ENCODE data around the gene NEK1. TPM values are rescaled to one million over a fixed set of nuclear protein-coding genes. Genes with fewer than 3 reads are reported as not detected.

NEK1 gene
- total RNA-seq, 1 donor from 2014 or later: 9.4 TPM

DNA sequence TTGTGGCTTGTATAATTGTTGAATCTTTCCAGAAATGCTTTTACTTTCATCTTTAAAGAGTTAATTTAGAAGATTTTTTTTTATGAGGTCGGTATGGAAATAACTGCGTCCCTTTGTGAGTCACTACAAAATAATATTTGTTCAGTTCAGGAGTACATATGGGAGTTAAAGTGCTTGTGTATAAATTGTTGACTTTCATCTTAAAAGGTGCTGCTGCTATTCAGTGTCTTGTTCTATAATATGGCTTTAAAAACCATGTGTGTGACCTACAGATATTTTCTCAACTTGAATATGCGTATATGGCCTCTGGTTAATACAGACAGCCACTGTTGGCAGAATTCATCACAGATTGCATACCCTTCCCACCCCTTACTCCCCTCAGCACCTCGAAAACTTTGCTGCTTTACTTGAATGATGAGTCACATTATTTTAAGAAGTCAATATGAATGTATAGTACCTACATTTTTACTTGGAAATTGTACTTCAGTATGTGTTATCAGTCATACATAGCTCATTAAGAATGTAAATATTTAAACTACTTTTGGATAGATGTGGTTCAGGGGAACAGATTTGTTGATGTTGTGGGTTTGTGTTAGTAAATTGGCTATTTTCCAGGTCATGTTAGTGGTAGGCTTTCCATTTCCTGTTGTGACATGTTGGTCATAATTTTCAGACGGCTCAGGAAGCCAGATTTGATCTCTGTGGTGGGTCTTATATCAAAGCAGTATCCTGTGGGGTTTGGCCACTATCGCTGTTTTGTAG, 9.5 kb upstream of the NEK1 start:
- no peak for DNase-seq (ENCODE audit: low spot score)
- Mint-ChIP-seq H3K27me3 (ENCODE audit: low read depth) (no peaks in the 10 kb centered on the region), H3K36me3 (ENCODE audit: low read depth) (peaks cover 8% of the 10 kb centered on the region), H3K9me3 (no peaks in the 10 kb centered on the region), H3K27ac (peak overlapping the region; percentile 86), H3K4me1 (ENCODE audit: low read depth) (peaks cover 59% of the 10 kb centered on the region), H3K4me3 (ENCODE audit: low read depth) (peak overlapping the region; percentile 78)
- intact Hi-C loops (cut with micrococcal nuclease): loop anchor here (1.0 kb wide), 1 partner anchor 38 kb away; no protein-coding TSS in a partner anchor

DNA sequence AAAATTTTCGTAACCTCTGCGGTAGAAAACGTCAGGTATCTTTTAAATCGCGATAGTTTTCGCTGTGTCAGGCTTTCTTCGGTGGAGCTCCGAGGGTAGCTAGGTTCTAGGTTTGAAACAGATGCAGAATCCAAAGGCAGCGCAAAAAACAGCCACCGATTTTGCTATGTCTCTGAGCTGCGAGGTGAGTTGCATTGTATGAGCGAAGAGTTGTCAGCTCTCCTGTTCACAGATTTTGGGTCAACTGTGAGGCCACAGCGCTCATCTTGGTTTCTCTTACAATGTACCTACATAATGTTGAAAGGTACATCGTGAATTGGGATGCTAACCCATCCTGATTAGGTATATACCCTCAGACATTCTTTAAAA, 8.5 kb upstream of the NEK1 start:
- H3K27ac Mint-ChIP-seq: peak overlapping the region; percentile 99
- peak; percentile 22 for DNase-seq (ENCODE audit: low spot score)
- no peaks in the 10 kb centered on the region for H3K9me3 Mint-ChIP-seq
- H3K4me3 Mint-ChIP-seq (ENCODE audit: low read depth): peak overlapping the region; percentile 99
- peaks cover 8% of the 10 kb centered on the region for H3K36me3 Mint-ChIP-seq (ENCODE audit: low read depth)
- no peaks in the 10 kb centered on the region for H3K27me3 Mint-ChIP-seq (ENCODE audit: low read depth)
- intact Hi-C loops (cut with micrococcal nuclease): loop anchor here (1.0 kb wide), 1 partner anchor 9 kb away; the partner anchor contains the start of gene NEK1
- H3K4me1 Mint-ChIP-seq (ENCODE audit: low read depth): peaks cover 60% of the 10 kb centered on the region

DNA sequence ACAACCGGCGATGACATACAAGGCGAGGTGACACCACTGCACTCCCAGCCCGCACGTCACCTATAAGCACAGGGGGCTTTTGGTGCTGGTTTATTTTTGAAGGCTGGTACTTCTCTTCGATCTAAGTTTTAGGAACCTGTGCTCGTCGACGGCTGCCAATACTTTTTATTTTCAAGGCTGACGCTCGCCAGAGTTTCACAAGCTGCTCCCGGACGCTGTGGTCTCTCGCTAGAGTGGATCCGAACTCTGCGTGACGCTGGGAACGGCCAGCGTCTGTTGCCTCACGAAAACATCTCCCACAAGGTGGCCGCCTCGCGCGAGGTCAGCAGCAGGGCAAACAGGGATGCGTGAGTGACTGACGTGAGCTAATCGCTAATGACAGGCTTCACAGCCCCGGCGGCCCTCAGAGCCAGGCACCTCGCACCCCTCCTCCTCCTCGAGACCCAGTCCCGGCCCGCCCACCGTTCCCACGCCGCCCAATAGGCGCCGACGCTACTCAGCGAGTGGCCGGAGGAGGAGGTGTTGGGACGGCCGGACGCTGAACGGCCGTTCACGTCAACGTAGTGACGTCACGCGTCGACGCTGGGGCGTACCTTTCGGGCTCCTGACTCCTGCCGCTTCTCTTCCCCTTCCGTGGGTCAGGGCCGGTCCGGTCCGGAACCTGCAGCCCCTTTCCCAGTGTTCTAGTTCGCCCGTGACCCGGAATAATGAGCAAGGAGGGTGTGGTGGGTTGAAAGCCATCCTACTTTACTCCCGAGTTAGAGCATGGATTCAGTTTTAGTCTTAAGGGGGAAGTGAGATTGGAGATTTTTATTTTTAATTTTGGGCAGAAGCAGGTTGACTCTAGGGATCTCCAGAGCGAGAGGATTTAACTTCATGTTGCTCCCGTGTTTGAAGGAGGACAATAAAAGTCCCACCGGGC, 7.8 kb upstream of the NEK1 start, which contains the start of gene CLCN3:
TSS of gene CLCN3 (plus strand) at position 621 of the 922 bp plus-strand sequence. CDS start 15,351 bp downstream, outside the sequence.
- intact Hi-C loops (cut with micrococcal nuclease): loop anchor here (1.0 to 10.0 kb wide), 4 partner anchors 8 to 755 kb away; partner anchors contain the start of gene NEK1
- H3K27ac Mint-ChIP-seq: peak within 1 kb of the TSS; percentile 99
- peak within 1 kb of the TSS; percentile 99 for H3K4me3 Mint-ChIP-seq (ENCODE audit: low read depth)
- peaks cover 62% of the 10 kb centered on the region for H3K4me1 Mint-ChIP-seq (ENCODE audit: low read depth)
- H3K36me3 Mint-ChIP-seq (ENCODE audit: low read depth): peaks cover 5% of the 10 kb centered on the region
- H3K27me3 Mint-ChIP-seq (ENCODE audit: low read depth): no peaks in the 10 kb centered on the region
- no peaks in the 10 kb centered on the region for H3K9me3 Mint-ChIP-seq
- peak; percentile 85 for DNase-seq (ENCODE audit: low spot score)

DNA sequence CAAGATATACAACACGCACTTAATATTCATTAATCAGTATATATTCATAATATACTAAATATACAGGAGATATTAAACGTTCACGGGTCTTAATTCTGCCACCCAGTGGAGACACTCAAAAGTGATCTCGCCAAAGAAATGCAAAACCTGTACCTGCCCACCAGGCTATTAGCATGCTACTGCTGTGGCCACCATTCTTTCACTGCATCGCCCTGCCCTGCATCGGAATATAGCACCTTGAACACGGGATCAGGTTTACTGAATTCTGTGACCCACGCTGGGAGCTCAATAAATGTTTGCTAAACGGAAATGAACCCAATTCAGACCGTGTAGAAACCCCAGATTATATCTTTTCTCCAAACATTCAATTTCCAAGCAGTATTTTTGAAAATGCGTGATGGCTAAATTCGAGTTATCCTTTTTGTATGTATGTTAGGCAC, 7.2 kb upstream of the NEK1 start:
- intact Hi-C loops (cut with micrococcal nuclease): loop anchor here (2.0 to 10.0 kb wide), 3 partner anchors 15 to 755 kb away; no protein-coding TSS in a partner anchor

DNA sequence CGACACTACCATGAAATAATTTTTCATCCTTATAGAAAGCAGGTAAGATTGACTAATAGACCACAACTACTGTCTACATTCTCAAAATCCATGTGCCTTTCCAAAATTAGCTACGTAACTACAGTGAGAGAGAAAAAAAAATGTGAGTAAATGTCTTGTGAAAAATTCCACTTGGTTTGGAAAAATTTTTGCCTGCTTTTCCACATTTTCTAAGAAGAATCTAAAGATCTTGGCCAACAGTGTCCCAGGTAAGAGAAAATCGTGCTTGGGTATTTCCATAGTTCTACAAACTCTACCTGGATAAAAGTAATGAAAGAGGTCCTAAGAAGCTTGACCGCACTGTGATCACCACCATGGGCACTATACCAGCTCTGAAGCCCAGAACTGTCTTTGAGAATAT, 6.6 kb upstream of the NEK1 start:
- Mint-ChIP-seq H3K27me3 (ENCODE audit: low read depth) (no peaks in the 10 kb centered on the region), H3K4me3 (ENCODE audit: low read depth) (peak overlapping the region; percentile 99), H3K27ac (peak overlapping the region; percentile 99), H3K36me3 (ENCODE audit: low read depth) (peaks cover 5% of the 10 kb centered on the region), H3K4me1 (ENCODE audit: low read depth) (peaks cover 60% of the 10 kb centered on the region), H3K9me3 (no peaks in the 10 kb centered on the region)
- intact Hi-C loops (cut with micrococcal nuclease): loop anchor here (2.0 to 10.0 kb wide), 3 partner anchors 14 to 754 kb away; no protein-coding TSS in a partner anchor
- no peak for DNase-seq (ENCODE audit: low spot score)

More for the DNA sequence above, 7.2 kb upstream of the NEK1 start:
- peaks cover 60% of the 10 kb centered on the region for H3K4me1 Mint-ChIP-seq (ENCODE audit: low read depth)
- peak overlapping the region; percentile 99 for H3K4me3 Mint-ChIP-seq (ENCODE audit: low read depth)
- no peaks in the 10 kb centered on the region for H3K9me3 Mint-ChIP-seq
- H3K27me3 Mint-ChIP-seq (ENCODE audit: low read depth): no peaks in the 10 kb centered on the region
- peaks cover 5% of the 10 kb centered on the region for H3K36me3 Mint-ChIP-seq (ENCODE audit: low read depth)
- DNase-seq (ENCODE audit: low spot score): peak; percentile 28
- H3K27ac Mint-ChIP-seq: peak overlapping the region; percentile 99

DNA sequence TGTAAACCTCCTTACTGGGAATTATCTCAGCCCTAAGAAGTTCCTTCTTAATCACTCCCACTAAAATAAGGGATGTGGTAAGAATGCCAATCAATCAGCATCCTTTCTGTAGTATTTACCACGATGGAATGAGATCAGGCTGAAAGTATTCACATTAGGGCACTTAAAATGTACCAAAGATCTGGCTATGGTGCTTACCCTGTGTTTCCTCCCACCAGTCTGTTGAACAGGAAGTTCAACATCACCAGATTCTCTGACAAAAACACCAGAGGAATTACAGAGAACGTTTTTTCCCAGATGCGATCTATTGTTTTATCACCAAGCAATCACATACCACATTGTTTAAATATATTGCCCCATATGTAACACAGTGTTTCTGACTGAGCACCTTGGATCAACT, 5.9 kb upstream of the NEK1 start:
- intact Hi-C loops (cut with micrococcal nuclease): loop anchor here (2.0 to 10.0 kb wide), 3 partner anchors 13 to 753 kb away; no protein-coding TSS in a partner anchor
- no peaks in the 10 kb centered on the region for H3K27me3 Mint-ChIP-seq (ENCODE audit: low read depth)
- no peaks in the 10 kb centered on the region for H3K9me3 Mint-ChIP-seq
- H3K4me1 Mint-ChIP-seq (ENCODE audit: low read depth): peaks cover 57% of the 10 kb centered on the region
- H3K36me3 Mint-ChIP-seq (ENCODE audit: low read depth): no peaks in the 10 kb centered on the region
- peak overlapping the region; percentile 99 for H3K4me3 Mint-ChIP-seq (ENCODE audit: low read depth)
- DNase-seq (ENCODE audit: low spot score): no peak
- peak overlapping the region; percentile 79 for H3K27ac Mint-ChIP-seq

DNA sequence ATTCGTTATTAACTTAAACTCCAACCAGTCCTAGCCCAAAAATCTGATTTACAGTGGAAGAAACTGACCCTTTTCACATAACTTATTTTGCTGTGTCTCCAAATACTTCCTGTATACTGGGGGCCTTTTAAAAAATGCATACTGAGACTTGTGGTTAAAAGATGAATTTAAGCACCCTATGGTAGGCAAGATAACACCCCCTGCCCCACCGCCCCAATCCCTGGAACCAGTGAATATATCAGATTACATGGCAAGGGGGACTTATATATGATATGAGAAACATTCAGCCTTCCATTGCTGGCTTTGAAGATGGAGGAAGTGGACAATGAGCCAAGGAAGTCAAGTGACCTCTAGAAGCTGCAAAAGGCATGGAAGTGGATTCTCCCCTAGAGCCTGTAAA, 4.9 kb upstream of the NEK1 start:
- H3K27ac Mint-ChIP-seq: peak overlapping the region; percentile 40

DNA sequence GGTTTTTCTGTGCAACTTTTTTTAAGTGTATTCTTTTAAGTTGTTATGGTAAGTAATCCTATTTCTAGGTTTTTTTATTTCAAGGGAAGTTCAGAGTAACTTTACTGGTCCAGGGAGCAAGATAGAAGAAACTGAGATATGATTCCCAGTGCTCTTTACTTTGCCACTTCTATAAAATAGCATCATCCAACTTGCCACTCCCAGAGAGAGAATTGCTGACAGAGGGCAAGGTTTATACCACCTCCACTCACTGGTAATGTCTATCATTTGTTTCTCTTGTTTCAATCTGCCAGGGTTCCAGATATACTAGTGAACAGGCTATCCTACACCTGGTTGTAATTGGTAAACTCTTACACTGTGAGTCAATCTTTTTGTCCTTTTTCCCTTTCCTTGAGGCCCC, 4.5 kb upstream of the NEK1 start:
- no peak overlapping the region for H3K4me3 Mint-ChIP-seq (ENCODE audit: low read depth)
- no peaks in the 10 kb centered on the region for H3K27me3 Mint-ChIP-seq (ENCODE audit: low read depth)
- peaks cover 52% of the 10 kb centered on the region for H3K4me1 Mint-ChIP-seq (ENCODE audit: low read depth)
- H3K9me3 Mint-ChIP-seq: no peaks in the 10 kb centered on the region
- intact Hi-C loops (cut with micrococcal nuclease): loop anchor here (10.0 kb wide), 2 partner anchors 202 to 752 kb away; no protein-coding TSS in a partner anchor
- no peak for DNase-seq (ENCODE audit: low spot score)
- H3K36me3 Mint-ChIP-seq (ENCODE audit: low read depth): no peaks in the 10 kb centered on the region
- peak overlapping the region; percentile 40 for H3K27ac Mint-ChIP-seq

More for the DNA sequence above, 4.9 kb upstream of the NEK1 start:
- intact Hi-C loops (cut with micrococcal nuclease): loop anchor here (10.0 kb wide), 2 partner anchors 203 to 753 kb away; no protein-coding TSS in a partner anchor
- H3K4me1 Mint-ChIP-seq (ENCODE audit: low read depth): peaks cover 55% of the 10 kb centered on the region
- H3K4me3 Mint-ChIP-seq (ENCODE audit: low read depth): no peak overlapping the region
- H3K36me3 Mint-ChIP-seq (ENCODE audit: low read depth): no peaks in the 10 kb centered on the region
- no peak for DNase-seq (ENCODE audit: low spot score)
- H3K9me3 Mint-ChIP-seq: no peaks in the 10 kb centered on the region
- H3K27me3 Mint-ChIP-seq (ENCODE audit: low read depth): no peaks in the 10 kb centered on the region

DNA sequence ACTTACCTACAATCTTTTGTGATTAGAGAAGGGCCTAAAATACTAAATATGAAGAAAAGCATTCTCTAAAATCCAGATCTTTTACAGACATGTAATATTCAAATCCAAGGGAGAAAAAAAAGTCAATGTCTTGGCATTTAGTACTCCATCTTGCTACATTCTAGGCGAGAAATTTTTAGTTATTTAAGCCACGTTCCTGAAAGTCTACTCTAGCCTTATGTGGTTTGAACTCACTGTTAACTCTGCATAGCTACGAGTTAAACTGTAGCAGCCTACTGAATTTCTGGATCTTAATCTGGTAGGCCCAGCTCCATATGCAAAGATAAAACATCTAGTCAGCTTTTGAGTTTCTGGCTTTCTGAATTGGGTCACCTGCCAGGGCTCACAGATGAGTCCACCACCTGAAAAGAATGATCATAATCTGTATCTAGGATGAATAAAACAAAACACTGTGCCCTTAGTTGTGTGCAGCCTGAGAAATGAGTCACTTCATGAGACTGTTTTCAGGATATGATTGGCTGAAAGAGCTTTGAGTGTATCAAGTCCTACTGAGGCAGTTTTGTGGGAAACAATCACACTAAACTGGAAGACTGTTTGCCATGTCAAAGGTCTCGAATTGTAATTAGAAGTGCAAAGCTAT, 3.2 kb upstream of the NEK1 start:
- no peaks in the 10 kb centered on the region for H3K36me3 Mint-ChIP-seq (ENCODE audit: low read depth)
- intact Hi-C loops (cut with micrococcal nuclease): loop anchor here (10.0 kb wide), 2 partner anchors 201 to 751 kb away; no protein-coding TSS in a partner anchor
- no peaks in the 10 kb centered on the region for H3K9me3 Mint-ChIP-seq
- H3K27ac Mint-ChIP-seq: peak overlapping the region; percentile 77
- no peaks in the 10 kb centered on the region for H3K27me3 Mint-ChIP-seq (ENCODE audit: low read depth)
- H3K4me1 Mint-ChIP-seq (ENCODE audit: low read depth): peaks cover 61% of the 10 kb centered on the region
- DNase-seq (ENCODE audit: low spot score): no peak
- no peak overlapping the region for H3K4me3 Mint-ChIP-seq (ENCODE audit: low read depth)

DNA sequence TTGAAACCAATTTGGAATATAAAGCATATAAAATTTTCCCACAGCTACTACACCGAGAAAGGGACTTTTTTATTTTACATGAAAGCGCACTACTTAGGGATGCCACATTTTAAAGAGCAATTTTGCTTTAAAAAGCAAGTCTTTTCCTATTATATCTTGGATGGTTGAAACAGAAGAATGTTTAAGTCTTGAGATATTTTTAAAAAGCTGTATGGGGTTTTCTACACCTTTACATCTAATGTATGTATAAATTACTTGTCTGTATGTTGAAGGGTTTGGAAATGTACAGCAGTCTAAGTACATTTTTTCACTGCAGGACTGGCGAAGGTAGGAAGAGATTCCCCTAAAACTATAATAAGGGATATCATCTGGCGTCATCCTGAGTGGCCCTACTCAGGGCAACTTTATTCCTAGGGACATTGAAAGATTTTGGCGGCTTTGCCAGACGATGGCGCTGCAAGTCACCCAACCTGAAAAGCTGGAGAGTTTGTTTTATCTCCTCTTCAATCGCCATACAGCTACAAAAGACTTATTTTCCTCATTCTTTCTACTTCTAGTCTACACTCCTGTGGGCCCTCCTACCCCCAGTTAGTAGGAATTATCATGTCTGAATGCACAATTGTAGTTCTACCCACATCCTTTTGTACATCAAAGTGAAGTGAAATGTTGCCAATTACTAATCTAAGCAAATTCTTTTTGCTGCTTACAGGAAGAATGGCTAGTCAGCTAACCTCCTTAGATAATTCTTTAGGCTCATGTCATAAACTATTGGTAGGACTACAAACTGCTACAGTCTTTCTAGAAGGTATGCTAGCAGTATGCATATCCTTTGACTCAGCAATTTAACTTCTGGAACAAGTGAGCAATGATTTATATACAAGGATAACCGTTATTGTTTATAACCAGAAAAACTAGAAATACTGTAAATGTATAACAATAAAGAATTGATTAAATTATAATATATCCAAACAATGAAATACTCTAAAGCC, 782 bp upstream of the NEK1 start:
- intact Hi-C loops (cut with micrococcal nuclease): loop anchor here (1.0 to 10.0 kb wide), 10 partner anchors 7 to 748 kb away; partner anchors contain the start of genes CBR4, CLCN3, HPF1 and MFAP3L
- Mint-ChIP-seq H3K36me3 (ENCODE audit: low read depth) (peaks cover 3% of the 10 kb centered on the region), H3K27me3 (ENCODE audit: low read depth) (no peaks in the 10 kb centered on the region), H3K4me3 (ENCODE audit: low read depth) (peak overlapping the region; percentile 96), H3K9me3 (no peaks in the 10 kb centered on the region), H3K4me1 (ENCODE audit: low read depth) (peaks cover 50% of the 10 kb centered on the region), H3K27ac (peak overlapping the region; percentile 98)
- peak; percentile 66 for DNase-seq (ENCODE audit: low spot score)

DNA sequence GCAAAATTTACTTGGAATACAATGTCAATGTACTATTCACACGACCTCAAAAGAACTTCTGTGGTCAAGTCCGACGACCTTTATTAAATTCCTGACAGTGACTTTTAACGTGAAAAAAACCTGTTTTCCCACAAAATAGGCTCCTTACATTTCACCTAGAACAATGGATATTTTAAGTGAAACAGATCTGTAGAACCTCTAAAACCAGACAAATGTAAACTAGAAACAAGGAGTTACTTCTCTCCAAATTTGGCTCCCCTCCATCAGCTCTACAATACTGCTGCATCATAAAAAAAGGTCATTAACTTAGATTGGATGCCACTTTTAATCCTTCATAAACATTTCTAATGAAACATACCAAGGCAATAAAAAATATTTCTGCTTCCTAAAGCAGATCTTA, 1.2 kb downstream of the NEK1 start:
- H3K9me3 Mint-ChIP-seq: no peaks in the 10 kb centered on the region
- intact Hi-C loops (cut with micrococcal nuclease): loop anchor here (5.0 to 10.0 kb wide), 3 partner anchors 196 to 746 kb away; partner anchors contain the start of gene CBR4
- peak overlapping the region; percentile 96 for H3K4me3 Mint-ChIP-seq (ENCODE audit: low read depth)
- peaks cover 14% of the 10 kb centered on the region for H3K36me3 Mint-ChIP-seq (ENCODE audit: low read depth)
- H3K27ac Mint-ChIP-seq: peak overlapping the region; percentile 30
- DNase-seq (ENCODE audit: low spot score): no peak
- H3K27me3 Mint-ChIP-seq (ENCODE audit: low read depth): no peaks in the 10 kb centered on the region
- H3K4me1 Mint-ChIP-seq (ENCODE audit: low read depth): peaks cover 47% of the 10 kb centered on the region

All from activated T-helper 2 cell treated with anti-CD3 and anti-CD28 coated beads, Interferon-gamma antibody, Interleukin-2, Interleukin-4, amounts not matched to agents 10 μg/mL and 5 μg/mL and 100 μg/mL, durations not matched to agents 14 hours and 24 hours and 36 hours (primary cell).